ENCODE measurements around the gene ZNF397. TPM values are rescaled to one million over a fixed set of nuclear protein-coding genes. Genes with fewer than 3 reads are reported as not detected.

The ZNF397 gene
- total RNA-seq, 1 experiment from 2014 or later: 4.2 TPM

- no peak for DNase-seq (ENCODE audit: low read depth)
- in situ Hi-C loops (cut with HindIII; ENCODE audit: low pct_unique_long_range_greater_than_20kb, low sequenced_read_pairs): no loop called here
Measured at GRCh38 chr18:35282353-35282752, 41.5 kb downstream of the ZNF397 start.

- in situ Hi-C loops (cut with HindIII; ENCODE audit: low pct_unique_long_range_greater_than_20kb, low sequenced_read_pairs): no loop called here
- DNase-seq (ENCODE audit: low read depth): no peak
Measured at GRCh38 chr18:35283923-35284794, 43.3 kb downstream of the ZNF397 start.

DNA sequence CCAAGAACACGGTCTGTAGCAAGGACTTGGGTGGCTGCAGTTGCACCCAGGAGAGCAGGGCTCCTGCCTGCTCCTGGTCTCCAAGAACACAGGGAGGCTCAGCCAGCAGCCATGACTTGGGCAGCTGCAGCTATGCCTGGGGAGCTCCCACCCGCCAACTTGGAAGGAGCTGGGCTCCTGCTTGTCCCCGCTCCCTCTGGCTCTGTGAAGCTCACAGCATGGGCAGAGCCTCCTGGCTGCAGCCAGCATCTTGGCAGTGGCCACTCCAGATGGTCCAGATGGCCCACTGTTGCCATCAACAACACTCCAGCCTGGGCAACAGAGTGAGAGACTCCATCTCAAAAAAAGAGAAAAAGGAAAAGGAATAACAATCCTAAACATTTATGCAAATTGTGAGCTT is 44.0 kb downstream of the ZNF397 start:
- in situ Hi-C loops (cut with HindIII; ENCODE audit: low pct_unique_long_range_greater_than_20kb, low sequenced_read_pairs): no loop called here
- no peak for DNase-seq (ENCODE audit: low read depth)

GRCh38 chr18:35289293-35289692 is 48.5 kb downstream of the ZNF397 start:
- in situ Hi-C loops (cut with HindIII; ENCODE audit: low pct_unique_long_range_greater_than_20kb, low sequenced_read_pairs): no loop called here
- no peak for DNase-seq (ENCODE audit: low read depth)

DNA sequence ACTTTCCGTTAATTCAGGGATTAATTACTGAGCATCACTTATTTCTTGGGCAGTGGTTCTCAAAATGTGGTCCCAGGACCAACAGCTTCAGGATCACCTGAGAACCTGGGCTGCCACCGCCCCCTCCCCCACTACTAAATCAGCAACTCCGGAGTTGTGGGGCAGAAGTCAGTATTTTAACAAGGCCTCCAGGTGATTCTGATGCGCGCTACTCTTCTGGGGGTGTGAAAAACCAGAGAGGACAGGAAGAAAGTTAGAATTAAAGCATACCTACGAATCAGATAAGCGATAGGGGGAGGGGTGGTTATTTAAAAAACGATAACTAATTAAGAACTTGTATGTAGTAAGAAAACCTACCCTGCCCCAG is 48.9 kb downstream of the ZNF397 start:
- in situ Hi-C loops (cut with HindIII; ENCODE audit: low pct_unique_long_range_greater_than_20kb, low sequenced_read_pairs): no loop called here
- DNase-seq (ENCODE audit: low read depth): peak; percentile 1

GRCh38 chr18:35290094-35290735 is 49.4 kb downstream of the ZNF397 start, which contains the start of gene ZSCAN30:
ZSCAN30 (minus strand) TSS chr18:35290229; CDS start chr18:35264352, 25,877 bp downstream.
- DNase-seq (ENCODE audit: low read depth): peak; percentile 88
- in situ Hi-C loops (cut with HindIII; ENCODE audit: low pct_unique_long_range_greater_than_20kb, low sequenced_read_pairs): no loop called here

- in situ Hi-C loops (cut with HindIII; ENCODE audit: low pct_unique_long_range_greater_than_20kb, low sequenced_read_pairs): no loop called here
- no peak for DNase-seq (ENCODE audit: low read depth)
Measured at GRCh38 chr18:35291166-35291565, 50.3 kb downstream of the ZNF397 start.

GRCh38 chr18:35296060-35296459 is 55.2 kb downstream of the ZNF397 start:
- DNase-seq (ENCODE audit: low read depth): no peak
- in situ Hi-C loops (cut with HindIII; ENCODE audit: low pct_unique_long_range_greater_than_20kb, low sequenced_read_pairs): no loop called here

DNA sequence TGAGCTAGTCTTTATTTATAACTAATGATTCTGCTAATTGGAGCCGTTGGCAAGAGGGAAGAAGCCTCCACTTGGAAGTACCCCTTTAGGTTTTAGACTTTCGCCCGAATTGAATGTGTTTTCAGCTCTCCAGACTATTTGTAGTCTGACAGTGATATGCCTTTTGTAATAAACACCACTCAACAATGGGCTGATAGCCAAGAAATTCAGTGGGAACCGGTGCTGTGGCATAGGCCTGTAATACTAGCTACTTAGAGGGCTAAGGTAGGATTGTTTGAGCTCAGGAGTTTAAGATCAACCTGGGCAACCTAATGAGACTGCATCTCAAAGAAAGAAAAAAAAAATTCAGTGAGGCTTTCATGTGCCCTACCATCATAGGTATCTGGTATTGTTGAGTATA is 62.8 kb downstream of the ZNF397 start:
- in situ Hi-C loops (cut with HindIII; ENCODE audit: low pct_unique_long_range_greater_than_20kb, low sequenced_read_pairs): no loop called here
- no peak for DNase-seq (ENCODE audit: low read depth)

DNA sequence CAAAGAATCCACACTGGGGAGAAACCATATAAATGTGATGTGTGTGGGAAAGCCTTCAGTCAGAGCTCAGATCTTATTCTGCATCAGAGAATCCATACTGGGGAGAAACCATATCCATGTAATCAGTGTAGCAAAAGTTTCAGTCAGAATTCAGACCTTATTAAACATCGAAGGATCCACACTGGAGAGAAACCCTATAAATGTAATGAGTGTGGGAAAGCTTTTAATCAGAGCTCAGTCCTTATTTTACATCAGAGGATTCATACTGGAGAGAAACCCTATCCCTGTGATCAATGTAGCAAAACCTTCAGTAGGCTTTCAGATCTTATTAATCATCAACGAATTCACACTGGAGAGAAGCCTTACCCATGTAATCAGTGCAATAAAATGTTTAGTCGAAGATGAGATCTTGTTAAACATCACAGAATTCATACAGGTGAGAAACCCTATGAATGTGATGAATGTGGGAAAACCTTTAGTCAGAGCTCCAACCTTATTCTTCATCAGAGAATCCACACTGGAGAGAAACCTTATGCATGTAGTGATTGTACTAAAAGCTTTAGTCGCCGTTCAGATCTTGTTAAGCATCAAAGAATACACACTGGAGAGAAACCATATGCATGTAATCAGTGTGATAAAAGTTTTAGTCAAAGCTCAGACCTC is 65.9 kb downstream of the ZNF397 start:
- in situ Hi-C loops (cut with HindIII; ENCODE audit: low pct_unique_long_range_greater_than_20kb, low sequenced_read_pairs): no loop called here
- DNase-seq (ENCODE audit: low read depth): peak; percentile 10

Other genes with a start within 250 kb of the ZNF397 start
- 9.2 and 27.0 TPM in 2 replicates for gene MAPRE2, start 199.6 kb upstream of the ZNF397 start, total RNA-seq (2014; rRNA removed; shearing (Covaris generic); ENCODE audit: low replicate concordance)
- gene ZSCAN30, start 49.2 kb downstream of the ZNF397 start, total RNA-seq (2014; rRNA removed; shearing (Covaris generic); ENCODE audit: low replicate concordance): 2.5 and 2.9 TPM in 2 replicates
- 10.3 and 10.6 TPM in 2 replicates for gene ZNF24, start 103.4 kb downstream of the ZNF397 start, total RNA-seq (2014; rRNA removed; shearing (Covaris generic); ENCODE audit: low replicate concordance)
- gene ZNF396, start 136.3 kb downstream of the ZNF397 start, total RNA-seq (2014; rRNA removed; shearing (Covaris generic); ENCODE audit: low replicate concordance): 1.3 and 2.7 TPM in 2 replicates